Skin of body (tissue), 3 donors: ENCODE results near the gene RNF151. TPM values are rescaled to one million over a fixed set of nuclear protein-coding genes. Genes with fewer than 3 reads are reported as not detected.
"Not testable (repeated sequence)": the region's sequence is repeated elsewhere in the genome, so short reads cannot be mapped to it uniquely, and the experiment has no call there.

Experiments used
- DNase-seq: peaks from one replicate; lab custom pipeline; 2025; lab: John Stamatoyannopoulos, UW
- small RNA-seq: library from RNA; depleted of rRNA; stranded (forward); fragments of <200 nt; gene quantifications from one replicate; pipeline ENCODE3, GENCODE V24; 2014; ENCODE audit warnings: low replicate concordance
- total RNA-seq: library from RNA; depleted of rRNA; stranded (reverse); fragments of >200 nt; gene quantifications from one replicate; pipeline ENCODE4 v1.2.3, GENCODE V29; 2014

The RNF151 gene
- total RNA-seq, 1 donor from 2014 or later, result not detected

DNA sequence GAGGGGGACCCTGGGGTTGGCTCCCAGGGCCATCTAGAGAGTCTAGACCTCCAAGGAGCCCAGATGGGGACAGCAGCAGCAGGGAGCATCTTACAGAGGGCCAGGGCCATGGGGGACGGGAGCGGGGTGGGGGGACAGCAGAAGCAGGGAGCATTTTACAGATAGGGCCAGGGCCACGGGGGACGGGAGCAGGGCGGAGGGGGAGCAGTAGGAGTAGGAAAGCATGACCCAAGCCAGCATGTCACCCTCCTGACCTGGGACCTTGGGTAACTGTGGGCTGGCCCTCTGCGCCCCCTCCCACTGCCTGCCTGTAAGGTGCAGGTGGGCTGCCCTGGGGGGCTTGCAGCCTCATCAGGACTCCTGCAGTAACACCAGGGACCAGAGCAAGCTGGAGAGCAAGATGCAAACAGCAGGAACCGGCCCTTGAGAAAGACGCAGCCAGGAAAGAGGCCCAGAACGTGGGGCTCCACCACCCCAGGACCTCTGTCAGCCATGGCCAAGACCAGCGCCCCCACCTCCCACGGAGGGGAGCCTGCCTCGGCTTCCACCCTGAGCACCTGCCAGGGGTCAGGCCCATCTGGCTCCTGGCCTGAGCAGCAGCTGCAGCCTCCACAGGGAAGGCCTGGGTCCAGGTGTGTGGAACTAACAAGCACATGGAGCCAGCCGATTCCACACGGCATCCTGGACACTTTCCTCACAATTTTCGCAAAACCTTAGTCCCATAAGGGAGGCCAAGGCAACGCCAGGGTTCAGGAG is 40.6 kb downstream of the RNF151 start:
- no peak for DNase-seq

DNA sequence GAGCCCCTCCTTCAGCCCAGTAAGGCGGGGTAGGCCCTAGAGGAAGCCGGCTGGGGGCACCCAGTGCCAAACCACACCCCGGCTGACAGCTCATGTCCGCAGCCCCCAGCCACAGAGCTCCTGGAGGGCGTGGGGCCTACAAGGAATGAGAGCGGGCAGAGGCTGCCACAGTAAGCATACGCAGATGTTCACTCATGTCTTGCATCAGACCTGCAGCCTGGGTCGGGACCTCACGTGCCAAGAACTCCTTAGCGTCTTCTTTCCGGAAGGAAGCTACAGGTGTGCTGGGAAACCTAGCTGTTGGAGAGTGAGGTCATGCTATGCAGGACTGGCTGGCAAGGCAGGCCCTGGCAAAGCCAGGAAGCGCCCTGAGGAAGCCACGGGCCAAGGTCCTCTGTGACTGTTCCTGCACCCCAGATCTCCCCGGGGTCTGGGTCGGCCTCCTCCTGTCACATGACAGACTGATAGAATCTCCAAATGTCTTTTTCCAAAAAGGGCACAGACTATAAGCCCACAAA is 41.4 kb downstream of the RNF151 start:
- no peak for DNase-seq

DNA sequence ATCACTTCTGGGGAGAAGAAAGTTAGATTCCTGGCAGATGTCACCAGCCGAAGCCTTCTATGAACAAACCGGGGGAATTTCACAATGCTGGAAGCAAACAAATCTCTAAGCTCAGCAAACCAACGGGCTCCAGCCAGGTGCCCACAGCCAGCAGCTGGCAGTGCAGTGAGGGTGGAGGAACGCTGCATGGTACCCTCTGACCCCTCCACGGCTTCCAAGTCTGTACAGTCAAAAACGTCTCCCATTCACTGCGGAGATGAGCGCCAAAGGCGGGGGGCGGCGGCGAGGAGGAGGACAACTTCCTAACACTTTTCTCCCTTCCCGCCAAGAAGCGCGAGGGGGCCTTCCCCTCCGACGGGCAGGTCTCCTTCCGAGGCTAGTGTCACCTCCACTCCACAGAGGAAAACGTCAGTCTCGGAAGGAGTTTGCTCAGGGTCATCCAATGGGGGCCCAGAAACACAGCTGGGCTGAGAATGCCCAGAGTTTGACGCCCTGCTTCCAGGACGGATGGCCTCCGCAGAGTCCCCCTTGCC is 42.0 kb downstream of the RNF151 start:
- DNase-seq, result no peak

DNA sequence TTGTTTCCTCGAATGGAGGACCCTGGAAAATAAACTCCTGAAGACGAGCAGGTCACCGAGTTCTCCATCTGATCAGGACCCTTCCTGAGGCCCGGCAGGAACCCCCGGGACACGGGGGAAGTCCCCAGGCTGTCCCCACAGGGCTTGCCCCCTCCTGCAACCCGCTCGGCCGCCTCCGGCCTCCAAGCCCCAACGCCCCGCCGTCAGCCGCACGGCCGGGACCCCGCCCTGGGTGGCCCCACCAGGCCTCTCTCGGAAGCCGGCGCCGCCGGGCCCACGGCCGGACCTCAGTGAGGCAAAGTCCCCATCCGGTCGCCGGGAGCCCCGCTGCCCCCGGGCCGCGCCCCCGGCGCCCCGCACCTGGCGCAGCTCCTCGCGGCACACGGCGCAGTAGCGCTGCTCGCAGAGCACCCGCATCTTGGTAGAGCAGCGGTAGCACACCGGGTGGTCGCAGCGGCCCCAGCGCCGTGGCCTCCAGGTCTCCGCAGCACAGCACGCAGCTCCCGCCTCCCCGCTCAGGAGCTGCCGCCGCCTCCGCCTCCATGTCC is 42.6 kb downstream of the RNF151 start:
- no peak for DNase-seq

DNA sequence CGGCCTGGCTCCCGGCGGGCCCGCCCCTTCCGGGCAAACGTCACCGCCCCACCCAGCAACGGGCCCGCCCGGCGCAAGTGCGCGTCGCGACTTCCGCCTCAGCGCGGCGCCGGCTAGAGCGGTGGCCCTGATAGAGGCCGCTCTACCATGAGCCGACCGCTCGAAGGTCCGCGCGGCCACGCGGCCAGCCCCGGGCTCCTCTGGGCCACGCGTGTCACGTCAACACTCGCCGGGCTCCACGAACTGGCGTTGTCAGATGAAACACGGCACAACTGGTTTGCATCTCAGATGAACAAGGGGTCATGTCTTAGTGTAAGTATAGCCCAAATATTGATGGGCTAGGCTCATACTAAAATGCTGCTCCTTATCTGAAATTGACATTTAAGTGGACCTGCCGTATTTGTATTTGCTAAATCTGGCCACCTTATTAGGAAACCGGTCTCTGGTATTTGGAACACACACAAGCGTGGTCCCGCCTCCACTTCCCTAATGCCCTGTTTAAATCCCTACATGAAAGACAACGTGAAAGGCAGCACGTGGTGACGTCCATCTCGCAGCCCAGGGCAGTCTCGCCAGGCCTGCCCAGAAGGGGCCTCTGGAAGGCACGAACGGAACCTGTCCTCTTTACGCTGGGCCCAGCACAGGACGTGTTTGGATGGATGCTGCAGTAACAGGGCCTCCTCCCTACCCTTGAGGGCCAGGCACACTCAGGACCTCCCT is 43.3 kb downstream of the RNF151 start, which contains the start of gene ZNF598:
TSS of gene ZNF598 (minus strand) at position 31 of the 720 bp plus-strand sequence.
- DNase-seq, result peak; percentile 43

DNA sequence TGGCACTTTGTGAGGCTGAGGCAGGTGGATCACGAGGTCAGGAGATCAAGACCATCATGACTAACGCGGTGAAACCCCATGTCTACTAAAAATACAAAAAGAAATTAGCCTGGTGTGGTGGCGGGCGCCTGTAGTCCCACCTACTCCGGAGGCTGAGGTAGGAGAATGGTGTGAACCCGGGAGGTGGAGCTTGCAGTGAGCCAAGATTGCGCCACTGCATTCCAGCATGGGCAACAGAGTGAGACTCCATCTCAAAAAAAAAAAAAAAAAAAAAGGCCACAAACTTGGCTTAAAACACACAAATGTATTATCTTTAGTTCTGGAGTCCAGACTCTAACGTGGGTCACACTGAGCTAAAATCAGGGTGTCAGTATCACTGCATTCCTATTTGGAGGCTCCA is 45.1 kb downstream of the RNF151 start:
- not testable (repeated sequence) for DNase-seq

DNA sequence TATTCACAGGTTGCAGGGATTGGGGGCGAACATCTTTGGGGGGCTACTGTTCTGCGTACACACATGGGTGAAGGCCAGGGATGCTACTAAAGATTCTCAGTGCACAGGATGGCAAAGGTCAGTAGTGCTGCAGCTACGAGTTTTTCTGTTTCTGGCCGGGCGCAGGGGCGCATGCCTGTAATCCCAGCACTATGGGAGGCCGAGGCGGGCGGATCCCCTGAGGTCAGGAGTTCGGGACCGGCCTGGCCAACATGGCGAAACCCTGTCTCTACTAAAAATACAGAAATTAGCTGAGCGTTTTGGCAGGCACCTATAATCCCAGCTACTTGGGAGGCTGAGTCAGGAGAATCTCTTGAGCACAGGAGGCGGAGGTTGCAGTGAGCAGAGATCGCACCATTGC is 46.9 kb downstream of the RNF151 start:
- DNase-seq, result no peak

DNA sequence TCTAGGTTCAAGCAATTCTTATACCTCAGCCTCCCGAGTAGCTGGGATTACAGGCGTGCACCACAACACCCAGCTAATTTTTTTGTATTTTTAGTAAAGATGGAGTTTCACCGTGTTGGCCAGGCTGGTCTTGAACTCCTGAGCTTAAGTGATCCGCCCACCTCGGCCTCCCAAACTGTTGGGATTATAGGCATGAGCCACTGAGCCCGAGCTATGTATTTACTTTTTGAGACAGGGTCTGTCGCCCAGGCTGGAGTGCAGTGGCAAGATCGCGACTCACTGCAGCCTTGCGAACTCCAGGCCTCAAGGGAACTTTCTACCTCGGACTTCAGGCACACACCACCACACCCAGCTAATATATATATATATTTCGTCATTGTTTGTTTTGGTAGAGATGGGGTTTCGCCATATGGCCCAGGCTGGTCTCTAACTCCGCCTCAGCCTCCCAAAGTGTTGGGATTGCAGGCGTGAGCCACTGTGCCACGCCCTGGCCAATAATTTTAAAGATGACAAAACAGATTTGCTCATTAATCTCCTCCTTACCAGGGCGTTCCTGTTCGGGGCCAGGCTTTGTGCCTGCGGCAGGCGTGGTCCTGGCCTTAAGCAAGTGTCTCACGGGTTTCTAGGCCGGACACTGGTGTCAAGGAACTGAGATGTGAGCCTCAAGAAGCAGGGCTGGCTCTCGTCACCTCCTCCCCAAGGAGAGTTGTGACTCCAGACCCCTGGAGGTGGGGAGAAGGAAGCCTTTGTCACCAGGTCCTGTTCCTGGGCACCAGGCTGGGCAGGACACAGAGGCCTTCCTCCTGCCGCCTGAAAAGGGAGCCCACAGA is 48.7 kb downstream of the RNF151 start:
- no peak for DNase-seq

DNA sequence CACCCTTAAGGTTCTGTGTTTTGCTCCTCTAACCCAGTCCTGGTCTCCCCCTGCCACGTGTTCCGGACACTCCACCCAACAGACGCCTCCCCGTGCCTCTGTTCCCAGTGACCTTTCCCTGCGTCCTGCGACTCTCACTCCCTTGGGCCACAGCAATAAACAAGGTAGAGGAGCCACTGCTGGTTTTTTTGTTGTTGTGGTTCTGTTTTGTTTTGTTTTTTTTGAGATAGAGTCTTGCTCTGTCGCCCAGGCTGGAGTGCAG is 49.2 kb downstream of the RNF151 start:
- no peak for DNase-seq

DNA sequence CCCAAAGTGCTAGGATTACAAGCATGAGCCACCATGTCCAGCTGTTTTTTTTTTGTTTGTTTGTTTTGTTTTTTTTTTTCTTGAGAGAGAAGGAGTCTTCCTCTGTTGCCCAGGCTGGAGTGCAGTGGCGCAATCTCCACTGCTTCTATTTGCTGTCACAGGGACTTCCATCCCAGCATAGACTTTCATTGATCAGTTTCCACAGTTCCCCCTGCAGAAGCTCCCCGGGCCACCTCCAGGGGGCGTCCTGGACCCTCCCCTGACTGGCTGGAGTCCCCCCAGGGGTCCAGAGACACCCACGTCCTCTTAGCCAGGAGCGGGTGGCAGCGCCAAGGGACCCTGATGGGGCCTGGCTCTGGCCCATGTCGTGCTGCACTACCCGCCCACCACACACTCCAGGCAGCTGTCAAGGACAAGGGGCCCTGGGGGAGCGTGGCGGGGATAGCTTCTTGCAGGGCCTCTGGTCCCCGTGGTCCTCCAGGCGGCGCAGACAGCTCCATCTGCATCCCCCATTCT is 49.8 kb downstream of the RNF151 start:
- no peak for DNase-seq

Small RNA genes within 50 kb of the gene (small RNA-seq; reads per million reads assigned to genes)
- not detected for gene AC005363.2
- not detected for gene RN7SL219P
- gene SNORA10, result not detected
- not detected for gene SNORA64

Other genes with a start within 250 kb of the RNF151 start
- gene NME3, start 195.3 kb upstream of the RNF151 start, total RNA-seq, result 18.1 TPM
- 5.5 TPM for gene EME2, start 194.0 kb upstream of the RNF151 start, total RNA-seq
- gene MRPS34, start 193.7 kb upstream of the RNF151 start, total RNA-seq, result 23.5 TPM
- gene SPSB3, start 184.3 kb upstream of the RNF151 start, total RNA-seq, result 32.7 TPM
- 26.0 TPM for gene NUBP2, start 183.9 kb upstream of the RNF151 start, total RNA-seq
- gene IGFALS, start 173.2 kb upstream of the RNF151 start, total RNA-seq, result not detected
- gene HAGH, start 140.0 kb upstream of the RNF151 start, total RNA-seq, result 31.1 TPM
- gene FAHD1, start 139.7 kb upstream of the RNF151 start, total RNA-seq, result 26.0 TPM
- gene MEIOB, start 94.7 kb upstream of the RNF151 start, total RNA-seq, result 0.39 TPM
- gene HS3ST6, start 48.4 kb upstream of the RNF151 start, total RNA-seq, result 4.3 TPM
- gene MSRB1, start 23.7 kb upstream of the RNF151 start, total RNA-seq, result 9.2 TPM
- gene RPL3L, start 12.2 kb upstream of the RNF151 start, total RNA-seq, result 14.2 TPM
- gene NDUFB10, start 7.3 kb upstream of the RNF151 start, total RNA-seq, result 72.4 TPM
- gene RPS2, start 2.0 kb upstream of the RNF151 start, total RNA-seq, result 1,364 TPM
- 17.5 TPM for gene TBL3, start 5.2 kb downstream of the RNF151 start, total RNA-seq
- gene NOXO1, start 14.6 kb downstream of the RNF151 start, total RNA-seq, result 0.39 TPM
- 5.8 TPM for gene GFER, start 17.3 kb downstream of the RNF151 start, total RNA-seq
- 0.69 TPM for gene SYNGR3, start 23.1 kb downstream of the RNF151 start, total RNA-seq
- gene ZNF598, start 43.0 kb downstream of the RNF151 start, total RNA-seq, result 12.8 TPM
- 2.2 TPM for gene NPW, start 52.9 kb downstream of the RNF151 start, total RNA-seq
- 20.1 TPM for gene NHERF2, start 60.0 kb downstream of the RNF151 start, total RNA-seq
- 14.8 TPM for gene NTHL1, start 81.0 kb downstream of the RNF151 start, total RNA-seq
- 58.9 TPM for gene TSC2, start 81.1 kb downstream of the RNF151 start, total RNA-seq
- 76.2 TPM for gene PKD1, start 169.0 kb downstream of the RNF151 start, total RNA-seq
- gene RAB26, start 181.8 kb downstream of the RNF151 start, total RNA-seq, result 1.6 TPM
- 17.3 TPM for gene TRAF7, start 188.9 kb downstream of the RNF151 start, total RNA-seq
- 0.79 TPM for gene CASKIN1, start 229.7 kb downstream of the RNF151 start, total RNA-seq
- gene MLST8, start 238.6 kb downstream of the RNF151 start, total RNA-seq, result 9.4 TPM
- 2.7 TPM for gene BRICD5, start 244.0 kb downstream of the RNF151 start, total RNA-seq
- gene PGP, start 248.0 kb downstream of the RNF151 start, total RNA-seq, result 4.1 TPM